Measurements from ENCODE around the gene CALHM3.

GRCh38 chr10:103470761-103471653 is 8.0 kb downstream of the CALHM3 start:
- TF ChIP-seq TAF1 (IDR thresholded peaks at IDR 0.05; ENCODE audit: borderline replicate concordance, low read depth, low read length) = peak; percentile 55; the same call in 1 of the 2 replicates
- peak; percentile 86 for TF ChIP-seq POLR2A (IDR thresholded peaks at IDR 0.05; ENCODE audit: low read depth, low read length)
- peak; percentile 76 for TF ChIP-seq POLR2AphosphoS5 (IDR thresholded peaks at IDR 0.05; ENCODE audit: low read depth, low read length)

All from GM12892 (cell line).